Peyer's patch (tissue), 4 donors: ENCODE results near the gene TMEM50A.
"Not testable (repeated sequence)": the region's sequence is repeated elsewhere in the genome, so short reads cannot be mapped to it uniquely, and the experiment has no call there.

Source experiments
- CTCF ChIP-seq, 6 experiments: fragments of 450-650 bp in 4 of 6; fragments of 200-600 bp in 2 of 6; sonication (generic) in 1 of 6; IDR thresholded peaks; one replicate each; pipeline ENCODE4 v1.5.1; 2017 to 2019; ENCODE audit warnings: antibody characterized with exemption in 6 of 6, mild to moderate bottlenecking in 3 of 6, moderate library complexity in 1 of 6
- POLR2A ChIP-seq, 2 donors: fragments of 450-650 bp; IDR thresholded peaks; one replicate each; pipeline ENCODE4 v1.5.1; 2017; ENCODE audit warnings: antibody characterized with exemption in 2 of 2, mild to moderate bottlenecking in 2 of 2, moderate library complexity in 2 of 2

GRCh38 chr1:25337483-25338187 is 499 bp upstream of the TMEM50A start:
- TF ChIP-seq CTCF, POLR2A (IDR thresholded peaks at IDR 0.05): not testable (repeated sequence)
